ENCODE measurements around the gene MAPKAP1.

DNA sequence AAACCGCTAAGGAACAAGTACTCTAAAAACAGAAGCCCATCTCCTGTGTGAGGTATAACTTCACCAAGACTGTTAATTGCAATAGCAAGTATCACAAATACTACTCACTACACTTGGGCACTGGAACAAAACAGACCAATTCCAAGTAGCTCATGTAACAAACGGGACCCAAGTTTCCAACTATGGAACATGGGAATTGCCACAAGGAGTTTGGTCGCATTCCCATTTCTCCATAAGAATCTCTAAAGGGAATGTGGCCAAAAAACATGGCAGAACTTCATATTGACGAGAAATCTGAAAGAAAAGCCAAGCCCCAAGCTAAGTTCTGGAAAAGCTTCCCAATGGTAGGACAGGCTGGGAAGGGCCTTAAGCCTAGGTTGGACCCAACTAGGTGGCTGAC lies 162.5 kb downstream of the MAPKAP1 start:
- TF ChIP-seq, protein P1, sequence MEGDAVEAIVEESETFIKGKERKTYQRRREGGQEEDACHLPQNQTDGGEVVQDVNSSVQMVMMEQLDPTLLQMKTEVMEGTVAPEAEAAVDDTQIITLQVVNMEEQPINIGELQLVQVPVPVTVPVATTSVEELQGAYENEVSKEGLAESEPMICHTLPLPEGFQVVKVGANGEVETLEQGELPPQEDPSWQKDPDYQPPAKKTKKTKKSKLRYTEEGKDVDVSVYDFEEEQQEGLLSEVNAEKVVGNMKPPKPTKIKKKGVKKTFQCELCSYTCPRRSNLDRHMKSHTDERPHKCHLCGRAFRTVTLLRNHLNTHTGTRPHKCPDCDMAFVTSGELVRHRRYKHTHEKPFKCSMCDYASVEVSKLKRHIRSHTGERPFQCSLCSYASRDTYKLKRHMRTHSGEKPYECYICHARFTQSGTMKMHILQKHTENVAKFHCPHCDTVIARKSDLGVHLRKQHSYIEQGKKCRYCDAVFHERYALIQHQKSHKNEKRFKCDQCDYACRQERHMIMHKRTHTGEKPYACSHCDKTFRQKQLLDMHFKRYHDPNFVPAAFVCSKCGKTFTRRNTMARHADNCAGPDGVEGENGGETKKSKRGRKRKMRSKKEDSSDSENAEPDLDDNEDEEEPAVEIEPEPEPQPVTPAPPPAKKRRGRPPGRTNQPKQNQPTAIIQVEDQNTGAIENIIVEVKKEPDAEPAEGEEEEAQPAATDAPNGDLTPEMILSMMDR (IDR thresholded peaks at IDR 0.05; ENCODE audit: low read length), result no peak
- no peak for TF ChIP-seq EZH2 (IDR thresholded peaks at IDR 0.05; ENCODE audit: borderline replicate concordance, low read length)
